IPS-NIHi11 (cell line): ENCODE measurements around the gene ZNF680.
"Not testable (repeated sequence)": the region's sequence is repeated elsewhere in the genome, so short reads cannot be mapped to it uniquely, and the experiment has no call there.

Experiments used
- DNase-seq: peaks from one replicate; pipeline ENCODE4 v3.0.0; 2012; ENCODE audit warnings: mixed read lengths, low spot score

ZNF680 gene

GRCh38 chr7:64555046-64555445 is 7.8 kb downstream of the ZNF680 start:
- DNase-seq = no peak

DNA sequence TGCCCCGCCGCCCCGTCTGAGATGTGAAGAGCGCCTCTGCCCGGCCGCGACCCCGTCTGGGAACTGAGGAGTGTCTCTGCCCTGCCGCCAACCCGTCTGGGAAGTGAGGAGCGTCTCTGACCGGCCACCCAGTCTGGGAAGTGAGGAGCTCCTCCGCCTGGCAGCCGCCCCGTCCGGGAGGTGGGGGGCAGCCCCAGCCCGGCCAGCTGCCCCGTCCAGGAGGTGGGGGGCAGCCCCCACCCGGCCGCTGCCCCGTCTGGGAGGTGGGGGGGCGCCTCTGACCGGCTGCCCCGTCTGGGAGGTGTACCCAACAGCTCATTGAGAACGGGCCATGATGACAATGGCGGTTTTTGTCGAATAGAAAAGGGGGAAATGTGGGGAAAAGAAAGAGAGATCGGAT is 8.7 kb downstream of the ZNF680 start:
- not testable (repeated sequence) for DNase-seq

GRCh38 chr7:64551375-64552142 is 11.3 kb downstream of the ZNF680 start:
- no peak for DNase-seq

DNA sequence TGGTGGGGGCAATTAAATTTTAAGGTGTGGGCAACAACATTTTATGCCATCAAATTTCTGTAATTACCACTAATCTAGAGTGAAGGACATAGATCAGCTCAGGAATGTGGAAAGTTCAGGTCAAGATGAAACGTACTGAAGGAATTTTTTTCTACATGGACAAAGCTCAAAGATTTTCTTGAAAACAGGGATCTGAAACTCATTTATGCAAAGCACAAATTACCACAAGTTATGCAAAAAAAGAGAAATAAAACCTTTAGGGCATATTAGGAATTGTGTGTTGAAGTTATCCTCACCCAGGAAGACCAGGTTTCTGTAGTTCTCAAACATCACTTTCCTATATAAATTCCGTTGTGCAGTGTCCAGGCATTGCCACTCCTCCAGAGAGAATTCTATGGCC is 18.9 kb downstream of the ZNF680 start:
- DNase-seq = no peak

GRCh38 chr7:64541438-64542359 is 21.2 kb downstream of the ZNF680 start:
- DNase-seq = no peak

DNA sequence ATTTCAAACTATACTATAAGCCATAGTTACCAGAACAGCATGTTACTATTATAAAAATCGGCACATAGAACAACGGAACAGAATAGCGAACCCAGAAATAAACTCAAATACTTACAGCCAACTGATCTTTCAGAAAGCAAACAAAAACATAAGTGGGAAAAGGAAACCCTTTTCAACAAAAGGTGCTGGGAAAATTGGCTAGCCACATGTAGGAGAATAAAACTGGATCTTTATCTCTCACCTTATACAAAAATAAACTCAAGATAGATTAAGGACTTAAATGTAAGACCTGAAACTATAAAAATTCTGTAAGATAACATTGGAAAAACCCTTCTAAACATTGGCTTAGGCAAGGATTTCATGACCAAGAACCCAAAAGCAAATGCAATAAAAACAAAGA is 29.1 kb downstream of the ZNF680 start:
- DNase-seq = no peak

DNA sequence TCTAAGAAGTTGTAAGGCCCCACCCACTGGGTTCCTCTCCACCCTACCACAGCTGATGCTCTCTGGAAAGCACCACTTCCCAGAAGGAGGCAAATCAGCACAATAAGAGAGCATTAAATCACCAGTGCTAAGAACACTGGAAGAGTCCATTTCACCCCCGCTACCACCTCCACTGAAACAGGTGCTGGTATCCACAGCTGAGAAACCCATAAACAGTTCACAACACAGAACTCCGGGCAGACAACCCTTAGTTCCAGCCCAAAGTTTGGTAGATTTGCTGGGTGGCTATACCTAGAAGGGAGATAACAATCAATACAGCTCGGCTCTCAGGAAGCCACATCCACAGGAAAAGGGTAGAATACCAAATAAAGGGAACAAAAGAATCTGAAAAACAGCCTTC is 34.1 kb downstream of the ZNF680 start:
- DNase-seq = no peak

DNA sequence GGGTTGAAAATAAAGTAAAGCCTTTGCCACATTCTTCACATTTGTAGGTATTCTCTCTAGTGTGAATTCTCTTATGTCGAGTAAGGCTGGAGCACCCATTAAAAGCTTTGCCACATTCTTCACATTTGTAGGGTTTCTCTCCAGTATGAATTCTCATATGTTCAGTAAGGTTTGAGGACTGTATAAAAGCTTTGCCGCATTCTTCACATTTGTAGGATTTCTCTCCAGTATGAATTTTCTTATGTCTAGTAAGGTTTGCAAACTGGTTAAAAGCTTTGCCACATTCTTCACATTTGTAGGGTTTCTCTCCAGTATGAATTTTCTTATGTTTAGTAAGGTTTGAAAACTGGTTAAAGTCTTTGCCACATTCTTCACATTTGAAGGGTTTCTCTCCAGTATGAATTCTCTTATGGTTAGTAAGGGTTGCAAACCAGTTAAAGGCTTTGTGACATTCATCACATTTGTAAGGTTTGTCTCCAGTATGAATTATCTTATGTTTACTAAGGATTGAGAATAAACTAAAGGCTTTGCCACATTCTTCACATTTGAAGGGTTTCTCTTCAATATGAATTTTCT is 41.4 kb downstream of the ZNF680 start:
- no peak for DNase-seq

- DNase-seq = no peak
Measured at GRCh38 chr7:64516451-64516850, 46.4 kb downstream of the ZNF680 start.

DNA sequence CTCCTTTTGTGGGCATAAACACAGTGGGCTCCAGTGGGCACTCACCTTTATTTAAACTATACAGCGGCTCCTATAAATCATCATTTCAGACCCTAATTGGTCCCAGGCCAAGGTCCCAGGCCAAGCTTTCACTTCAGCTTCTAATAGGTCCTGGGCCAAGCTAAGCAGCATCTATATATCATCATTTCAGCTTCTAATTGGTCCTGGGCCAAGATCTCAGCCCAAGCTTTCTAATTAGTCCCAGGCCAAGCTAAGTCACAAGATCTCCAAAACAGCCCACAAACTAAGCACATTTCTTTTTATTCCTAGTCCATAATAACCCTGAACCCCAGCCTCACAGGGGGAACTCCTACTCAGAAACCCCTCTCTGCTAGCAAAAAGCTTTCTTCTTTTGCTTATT is 47.1 kb downstream of the ZNF680 start:
- no peak for DNase-seq

DNA sequence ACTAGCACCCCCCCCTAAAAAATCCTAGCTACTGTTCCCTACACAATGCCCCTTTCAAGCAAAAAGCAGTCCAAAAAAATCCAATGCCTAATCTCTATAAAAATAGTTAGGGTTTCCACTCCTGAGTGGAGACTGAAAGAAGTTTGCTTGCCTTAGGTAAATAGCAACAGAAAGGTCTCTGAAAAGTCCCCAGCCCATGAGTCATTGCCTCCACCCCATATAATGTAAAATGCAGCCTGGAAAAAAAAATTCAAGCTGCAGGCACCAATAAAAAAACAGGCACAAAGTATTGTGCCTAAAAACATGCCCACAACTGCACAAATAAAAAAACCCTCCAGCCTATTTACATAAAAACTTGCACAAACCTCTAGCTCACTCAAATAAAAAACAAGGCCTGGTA is 47.5 kb downstream of the ZNF680 start:
- DNase-seq = no peak

GRCh38 chr7:64509583-64509982 is 53.3 kb downstream of the ZNF680 start:
- DNase-seq = peak; percentile 10

DNA sequence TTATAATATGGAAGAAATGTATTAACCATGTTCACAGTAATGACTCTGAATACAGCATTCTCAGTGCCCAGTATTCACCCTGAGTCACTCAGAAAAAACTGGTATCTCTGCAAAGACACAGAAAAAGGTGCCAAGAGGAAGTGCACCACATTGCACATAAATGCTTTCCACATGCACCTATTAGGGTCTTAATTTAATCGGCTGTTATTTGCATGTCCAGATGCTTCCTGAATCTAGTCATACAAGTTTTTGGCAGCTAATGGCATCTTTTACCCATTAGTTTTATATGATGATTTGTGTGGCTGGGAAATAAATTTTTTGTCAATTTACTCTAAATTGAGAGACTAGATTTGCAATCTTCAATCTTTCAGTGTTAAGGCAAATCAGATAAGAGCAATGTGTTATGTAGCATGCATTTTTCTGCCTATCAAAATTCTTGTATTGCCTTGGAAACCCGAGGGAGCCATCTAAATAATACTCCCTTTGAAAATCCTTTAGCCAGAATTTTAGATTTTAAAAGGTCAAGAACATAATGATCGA is 58.2 kb downstream of the ZNF680 start:
- DNase-seq = no peak

- DNase-seq = no peak
Measured at GRCh38 chr7:64498270-64498669, 64.6 kb downstream of the ZNF680 start.

DNA sequence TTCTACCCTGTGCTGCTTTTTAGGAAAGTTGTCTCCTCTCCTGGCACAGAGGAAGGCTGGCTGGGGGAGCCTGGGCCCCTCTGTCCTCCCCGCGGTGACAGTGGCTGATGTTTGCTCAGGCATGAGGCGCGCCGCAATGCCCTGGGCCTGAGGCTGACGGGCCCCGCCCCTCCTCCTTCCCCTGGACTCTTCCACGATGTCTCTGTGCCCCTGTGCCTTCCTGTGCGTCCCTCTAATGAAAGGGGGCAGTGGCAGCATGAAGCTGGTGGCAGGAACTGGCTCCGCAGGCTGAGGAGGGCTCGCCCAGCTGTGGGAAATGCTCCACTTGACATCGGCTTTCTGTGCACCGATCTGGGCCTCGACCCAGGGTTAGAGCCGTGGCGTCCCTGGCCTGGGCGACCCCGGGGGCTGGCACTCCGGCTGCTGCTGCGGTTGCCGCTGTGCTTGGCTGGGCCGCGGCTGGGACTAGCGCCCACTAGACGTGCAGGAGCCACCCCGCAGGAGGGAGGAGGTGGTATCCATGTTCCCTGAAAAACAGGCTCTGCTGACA is 67.9 kb downstream of the ZNF680 start:
- DNase-seq = peak; percentile 4

DNA sequence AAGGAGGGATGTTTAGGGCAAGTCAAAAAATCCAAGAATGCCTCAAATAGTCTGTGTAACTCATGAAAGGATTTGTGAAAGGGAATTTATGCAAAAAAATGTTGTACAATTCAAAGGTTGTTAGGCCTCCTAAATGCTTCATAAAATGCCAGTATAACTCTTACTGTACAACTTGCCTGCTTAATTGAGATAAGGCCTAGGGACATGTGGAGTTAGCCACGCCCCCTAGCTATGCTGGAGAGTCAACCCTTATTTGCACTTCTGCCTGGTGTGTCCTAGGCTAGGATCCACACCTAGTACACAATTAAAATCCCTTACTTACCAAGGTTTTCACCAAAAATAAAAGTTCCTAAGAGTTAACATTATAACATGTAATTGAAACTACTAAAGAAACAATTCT is 77.2 kb downstream of the ZNF680 start:
- no peak for DNase-seq
